ENCODE data around the gene TNS1. TPM values are rescaled to one million over a fixed set of nuclear protein-coding genes. Genes with fewer than 3 reads are reported as not detected.

TNS1 gene
- total and polyA plus RNA-seq, 9 of the 15 experiments (the other 6 are each of a cell fraction or from before 2014, with no cell fraction given): 0.13 to 2.7 (median 0.77) TPM

- ChIA-PET CTCF (ENCODE audit: low intra/inter-chr PET ratio) (no interaction called here), POLR2A (no interaction called here)
- Histone ChIP-seq H3K9me1 (ENCODE audit: control insufficient read depth, insufficient read depth, low read length) (no peaks in the 10 kb centered on the region), H4K20me1 (replicated peaks; ENCODE audit: control insufficient read depth, insufficient read depth, low read length) (no peaks in the 10 kb centered on the region), H3K36me3 (ENCODE audit: control insufficient read depth, insufficient read depth, low read length) (no peaks in the 10 kb centered on the region), H3K79me2 (ENCODE audit: control insufficient read depth, insufficient read depth, low read length) (no peaks in the 10 kb centered on the region), H3K27me3 (ENCODE audit: control insufficient read depth in 2 of 2, insufficient read depth in 2 of 2, low read length in 2 of 2) (peaks cover 4 to 19% of the 10 kb centered on the region in 2 experiments; a peak in 3 of 5 replicates), H3K4me3 (no peak overlapping the region), H3K4me2 (ENCODE audit: insufficient read depth, low read length) (no peak overlapping the region), H2AFZ (ENCODE audit: low read depth, low read length) (no peak overlapping the region), H3K4me1 (replicated peaks in 1 of 2; ENCODE audit: control insufficient read depth in 2 of 2, insufficient read depth in 2 of 2, low read length in 2 of 2) (peaks cover 0 to 7% of the 10 kb centered on the region in 2 experiments; a peak in 2 of 5 replicates), H3K27ac (ENCODE audit: extremely low read depth, low read depth, low read length) (no peak overlapping the region), H3K9ac (ENCODE audit: insufficient read depth in 1 of 2, low read depth in 2 of 2, low read length in 2 of 2) (no peak overlapping the region), H3K9me3 (replicated peaks; ENCODE audit: control insufficient read depth, insufficient read depth, low read depth, low read length) (no peaks in the 10 kb centered on the region)
- DNase-seq (ENCODE audit: extremely low read depth in 1 of 4, low spot score in 3 of 4): no peak
- WGBS (ENCODE audit: insufficient coverage, low coverage, missing lambda C conversion rate): 0% methylated on average over 4 of the region's 8 CpGs
- no peak for FAIRE-seq
- BruUV-seq (replicated peaks): no TSS peak
- TF ChIP-seq NFRKB (IDR thresholded peaks at IDR 0.05; ENCODE audit: low read depth) (no peak), FOS (IDR thresholded peaks at IDR 0.05; ENCODE audit: extremely low read depth, insufficient read length) (no peak), CBX3 (IDR thresholded peaks at IDR 0.05; ENCODE audit: borderline replicate concordance in 1 of 2, low read length in 2 of 2) (no peak), ZNF384 (IDR thresholded peaks at IDR 0.05; ENCODE audit: low read depth, low read length) (no peak), GTF2A2 (tag; IDR thresholded peaks at IDR 0.05) (no peak), ZNF778 (CRISPR knock-in tag; IDR thresholded peaks at IDR 0.05) (no peak), ZNF511 (CRISPR knock-in tag; IDR thresholded peaks at IDR 0.05) (no peak)
- TF ChIP-seq, protein P1, sequence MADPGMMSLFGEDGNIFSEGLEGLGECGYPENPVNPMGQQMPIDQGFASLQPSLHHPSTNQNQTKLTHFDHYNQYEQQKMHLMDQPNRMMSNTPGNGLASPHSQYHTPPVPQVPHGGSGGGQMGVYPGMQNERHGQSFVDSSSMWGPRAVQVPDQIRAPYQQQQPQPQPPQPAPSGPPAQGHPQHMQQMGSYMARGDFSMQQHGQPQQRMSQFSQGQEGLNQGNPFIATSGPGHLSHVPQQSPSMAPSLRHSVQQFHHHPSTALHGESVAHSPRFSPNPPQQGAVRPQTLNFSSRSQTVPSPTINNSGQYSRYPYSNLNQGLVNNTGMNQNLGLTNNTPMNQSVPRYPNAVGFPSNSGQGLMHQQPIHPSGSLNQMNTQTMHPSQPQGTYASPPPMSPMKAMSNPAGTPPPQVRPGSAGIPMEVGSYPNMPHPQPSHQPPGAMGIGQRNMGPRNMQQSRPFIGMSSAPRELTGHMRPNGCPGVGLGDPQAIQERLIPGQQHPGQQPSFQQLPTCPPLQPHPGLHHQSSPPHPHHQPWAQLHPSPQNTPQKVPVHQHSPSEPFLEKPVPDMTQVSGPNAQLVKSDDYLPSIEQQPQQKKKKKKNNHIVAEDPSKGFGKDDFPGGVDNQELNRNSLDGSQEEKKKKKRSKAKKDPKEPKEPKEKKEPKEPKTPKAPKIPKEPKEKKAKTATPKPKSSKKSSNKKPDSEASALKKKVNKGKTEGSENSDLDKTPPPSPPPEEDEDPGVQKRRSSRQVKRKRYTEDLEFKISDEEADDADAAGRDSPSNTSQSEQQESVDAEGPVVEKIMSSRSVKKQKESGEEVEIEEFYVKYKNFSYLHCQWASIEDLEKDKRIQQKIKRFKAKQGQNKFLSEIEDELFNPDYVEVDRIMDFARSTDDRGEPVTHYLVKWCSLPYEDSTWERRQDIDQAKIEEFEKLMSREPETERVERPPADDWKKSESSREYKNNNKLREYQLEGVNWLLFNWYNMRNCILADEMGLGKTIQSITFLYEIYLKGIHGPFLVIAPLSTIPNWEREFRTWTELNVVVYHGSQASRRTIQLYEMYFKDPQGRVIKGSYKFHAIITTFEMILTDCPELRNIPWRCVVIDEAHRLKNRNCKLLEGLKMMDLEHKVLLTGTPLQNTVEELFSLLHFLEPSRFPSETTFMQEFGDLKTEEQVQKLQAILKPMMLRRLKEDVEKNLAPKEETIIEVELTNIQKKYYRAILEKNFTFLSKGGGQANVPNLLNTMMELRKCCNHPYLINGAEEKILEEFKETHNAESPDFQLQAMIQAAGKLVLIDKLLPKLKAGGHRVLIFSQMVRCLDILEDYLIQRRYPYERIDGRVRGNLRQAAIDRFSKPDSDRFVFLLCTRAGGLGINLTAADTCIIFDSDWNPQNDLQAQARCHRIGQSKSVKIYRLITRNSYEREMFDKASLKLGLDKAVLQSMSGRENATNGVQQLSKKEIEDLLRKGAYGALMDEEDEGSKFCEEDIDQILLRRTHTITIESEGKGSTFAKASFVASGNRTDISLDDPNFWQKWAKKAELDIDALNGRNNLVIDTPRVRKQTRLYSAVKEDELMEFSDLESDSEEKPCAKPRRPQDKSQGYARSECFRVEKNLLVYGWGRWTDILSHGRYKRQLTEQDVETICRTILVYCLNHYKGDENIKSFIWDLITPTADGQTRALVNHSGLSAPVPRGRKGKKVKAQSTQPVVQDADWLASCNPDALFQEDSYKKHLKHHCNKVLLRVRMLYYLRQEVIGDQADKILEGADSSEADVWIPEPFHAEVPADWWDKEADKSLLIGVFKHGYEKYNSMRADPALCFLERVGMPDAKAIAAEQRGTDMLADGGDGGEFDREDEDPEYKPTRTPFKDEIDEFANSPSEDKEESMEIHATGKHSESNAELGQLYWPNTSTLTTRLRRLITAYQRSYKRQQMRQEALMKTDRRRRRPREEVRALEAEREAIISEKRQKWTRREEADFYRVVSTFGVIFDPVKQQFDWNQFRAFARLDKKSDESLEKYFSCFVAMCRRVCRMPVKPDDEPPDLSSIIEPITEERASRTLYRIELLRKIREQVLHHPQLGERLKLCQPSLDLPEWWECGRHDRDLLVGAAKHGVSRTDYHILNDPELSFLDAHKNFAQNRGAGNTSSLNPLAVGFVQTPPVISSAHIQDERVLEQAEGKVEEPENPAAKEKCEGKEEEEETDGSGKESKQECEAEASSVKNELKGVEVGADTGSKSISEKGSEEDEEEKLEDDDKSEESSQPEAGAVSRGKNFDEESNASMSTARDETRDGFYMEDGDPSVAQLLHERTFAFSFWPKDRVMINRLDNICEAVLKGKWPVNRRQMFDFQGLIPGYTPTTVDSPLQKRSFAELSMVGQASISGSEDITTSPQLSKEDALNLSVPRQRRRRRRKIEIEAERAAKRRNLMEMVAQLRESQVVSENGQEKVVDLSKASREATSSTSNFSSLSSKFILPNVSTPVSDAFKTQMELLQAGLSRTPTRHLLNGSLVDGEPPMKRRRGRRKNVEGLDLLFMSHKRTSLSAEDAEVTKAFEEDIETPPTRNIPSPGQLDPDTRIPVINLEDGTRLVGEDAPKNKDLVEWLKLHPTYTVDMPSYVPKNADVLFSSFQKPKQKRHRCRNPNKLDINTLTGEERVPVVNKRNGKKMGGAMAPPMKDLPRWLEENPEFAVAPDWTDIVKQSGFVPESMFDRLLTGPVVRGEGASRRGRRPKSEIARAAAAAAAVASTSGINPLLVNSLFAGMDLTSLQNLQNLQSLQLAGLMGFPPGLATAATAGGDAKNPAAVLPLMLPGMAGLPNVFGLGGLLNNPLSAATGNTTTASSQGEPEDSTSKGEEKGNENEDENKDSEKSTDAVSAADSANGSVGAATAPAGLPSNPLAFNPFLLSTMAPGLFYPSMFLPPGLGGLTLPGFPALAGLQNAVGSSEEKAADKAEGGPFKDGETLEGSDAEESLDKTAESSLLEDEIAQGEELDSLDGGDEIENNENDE (IDR thresholded peaks at IDR 0.05; ENCODE audit: low read depth, low read length): no peak
- intact Hi-C loops (cut with micrococcal nuclease): no loop called here
- in situ Hi-C loops (cut with MboI): no loop called here
- ATAC-seq: no peak
Observed at GRCh38 chr2:218009231-218009630, 6.4 kb upstream of the TNS1 start.

Measured in K562 (cell line).